Osteocyte (in vitro differentiated cells): ENCODE measurements around the gene PTAR1. TPM values are rescaled to one million over a fixed set of nuclear protein-coding genes. Genes with fewer than 3 reads are reported as not detected.

Experiments
- DNase-seq: peaks from one replicate; pipeline ENCODE4 v3.0.0; 2021; ENCODE audit warnings: mixed read lengths; ENCODE audit not compliant: unreplicated experiment; ENCODE audit errors: extremely low spot score
- H3K27ac Mint-ChIP-seq: one replicate; pipeline ENCODE4 v1.8.0; 2021; ENCODE audit warnings: mild to moderate bottlenecking, mixed read lengths; ENCODE audit not compliant: unreplicated experiment
- H3K27me3 Mint-ChIP-seq: one replicate; pipeline ENCODE4 v1.8.0; 2021; ENCODE audit warnings: mixed read lengths; ENCODE audit not compliant: unreplicated experiment
- H3K36me3 Mint-ChIP-seq: one replicate; pipeline ENCODE4 v1.8.0; 2021; ENCODE audit warnings: mixed read lengths; ENCODE audit not compliant: unreplicated experiment
- H3K4me1 Mint-ChIP-seq: one replicate; pipeline ENCODE4 v1.8.0; 2021; ENCODE audit warnings: mixed read lengths; ENCODE audit not compliant: unreplicated experiment
- H3K4me3 Mint-ChIP-seq: one replicate; pipeline ENCODE4 v1.8.0; 2021; ENCODE audit warnings: mild to moderate bottlenecking, moderate library complexity, mixed read lengths; ENCODE audit not compliant: unreplicated experiment
- H3K9me3 Mint-ChIP-seq: one replicate; pipeline ENCODE4 v1.8.0; 2021; ENCODE audit warnings: mixed read lengths; ENCODE audit not compliant: unreplicated experiment
- CTCF ChIP-seq: fragments of 200-600 bp; sonication (generic); IDR thresholded peaks from 2 replicates; pipeline ENCODE4 v1.5.0; 2021; ENCODE audit warnings: antibody characterized with exemption, mild to moderate bottlenecking, moderate library complexity
- total RNA-seq: library from RNA; stranded (reverse); gene quantifications from 2 replicates; pipeline ENCODE4 v1.2.1, GENCODE V29; 2021

Gene PTAR1
- total RNA-seq, 1 donor from 2014 or later: 48.8 TPM

GRCh38 chr9:69759021-69759420, 790 bp downstream of the PTAR1 start:
- TF ChIP-seq CTCF: no peak
- H3K27me3 Mint-ChIP-seq: no peaks in the 10 kb centered on the region
- peak overlapping the region; percentile 96 for H3K27ac Mint-ChIP-seq
- no peak for DNase-seq
- H3K36me3 Mint-ChIP-seq: peaks cover 7% of the 10 kb centered on the region
- H3K4me3 Mint-ChIP-seq: peak overlapping the region; percentile 94
- peaks cover 36% of the 10 kb centered on the region for H3K4me1 Mint-ChIP-seq
- H3K9me3 Mint-ChIP-seq: no peaks in the 10 kb centered on the region

DNA sequence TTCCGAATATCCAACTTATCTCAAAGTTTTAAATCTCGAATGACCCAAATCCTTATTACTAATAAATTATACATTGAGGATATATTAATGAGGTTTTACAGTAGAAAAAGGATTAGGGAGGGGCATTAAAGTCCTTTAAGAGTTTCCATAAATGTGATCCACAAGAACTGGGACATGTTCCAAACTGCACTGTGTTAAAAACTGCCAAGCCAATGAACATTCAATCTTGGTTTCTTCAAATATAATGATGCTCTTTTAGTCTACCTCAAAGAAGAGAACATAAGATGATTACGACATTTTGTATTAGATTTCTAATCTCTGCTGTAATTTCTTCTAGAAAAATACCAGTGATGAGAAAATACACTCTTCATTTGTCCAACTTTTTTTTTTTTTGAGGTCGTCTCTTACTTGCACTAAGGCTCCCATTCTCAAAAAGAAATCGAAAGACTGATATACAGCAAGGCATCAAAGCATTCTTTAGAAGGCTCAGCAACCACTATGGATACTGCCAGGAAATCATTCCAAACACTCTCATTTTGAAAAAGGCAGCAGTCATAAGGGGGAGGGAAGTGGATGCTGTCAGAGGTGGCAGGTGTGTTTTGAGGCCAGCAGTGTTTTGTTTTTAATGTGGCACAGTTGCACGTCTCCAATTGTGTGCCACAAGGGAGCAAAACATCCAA, 1.7 kb downstream of the PTAR1 start:
- no peak for TF ChIP-seq CTCF

DNA sequence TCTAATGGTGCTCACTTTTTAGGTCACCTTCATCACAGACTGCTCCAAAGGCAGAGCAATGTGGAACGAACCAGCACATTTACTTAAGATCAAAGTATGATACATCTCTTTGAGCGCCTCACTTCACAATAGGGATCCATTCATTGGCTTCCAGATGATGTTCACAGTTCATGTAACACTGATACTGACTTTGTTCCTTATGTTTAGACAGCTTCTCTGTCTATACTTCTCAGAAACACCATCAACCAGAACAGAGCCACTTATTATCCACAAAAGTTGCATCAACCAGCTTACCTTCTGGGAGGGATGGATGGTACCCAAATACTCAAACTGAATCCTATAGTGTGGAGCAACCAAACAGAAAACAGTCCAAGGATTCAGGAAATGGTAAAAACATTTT, 4.6 kb downstream of the PTAR1 start:
- DNase-seq: no peak
- peaks cover 33% of the 10 kb centered on the region for H3K4me1 Mint-ChIP-seq
- no peaks in the 10 kb centered on the region for H3K27me3 Mint-ChIP-seq
- H3K36me3 Mint-ChIP-seq: peaks cover 12% of the 10 kb centered on the region
- no peak for TF ChIP-seq CTCF
- H3K4me3 Mint-ChIP-seq: no peak overlapping the region
- H3K9me3 Mint-ChIP-seq: no peaks in the 10 kb centered on the region
- H3K27ac Mint-ChIP-seq: no peak overlapping the region

More for the DNA sequence above, 1.7 kb downstream of the PTAR1 start:
- H3K27ac Mint-ChIP-seq: peak overlapping the region; percentile 38
- no peaks in the 10 kb centered on the region for H3K27me3 Mint-ChIP-seq
- no peaks in the 10 kb centered on the region for H3K9me3 Mint-ChIP-seq
- peaks cover 37% of the 10 kb centered on the region for H3K4me1 Mint-ChIP-seq
- peaks cover 7% of the 10 kb centered on the region for H3K36me3 Mint-ChIP-seq
- H3K4me3 Mint-ChIP-seq: peak overlapping the region; percentile 67
- no peak for DNase-seq

DNA sequence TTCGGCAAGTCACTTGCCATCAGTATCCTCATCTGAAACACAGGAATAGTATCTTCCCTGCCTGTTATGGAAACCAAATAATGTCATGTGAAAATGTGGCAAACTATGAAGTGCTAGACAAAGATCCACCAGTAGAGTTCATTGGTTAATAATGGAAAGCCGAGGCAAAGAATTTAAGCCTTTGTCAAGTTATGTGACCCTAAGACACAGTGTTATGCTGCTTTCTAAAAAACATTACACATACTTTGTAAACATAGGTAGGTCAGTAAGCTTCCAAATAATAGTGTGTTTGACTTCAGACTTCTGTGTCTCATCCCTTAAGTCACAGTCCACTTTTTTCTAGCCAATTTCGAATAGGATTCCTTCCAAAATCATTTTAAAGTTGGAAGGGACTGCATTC, 6.0 kb downstream of the PTAR1 start:
- Mint-ChIP-seq H3K9me3 (no peaks in the 10 kb centered on the region), H3K36me3 (peaks cover 18% of the 10 kb centered on the region), H3K27ac (no peak overlapping the region), H3K4me3 (no peak overlapping the region), H3K4me1 (peaks cover 38% of the 10 kb centered on the region), H3K27me3 (no peaks in the 10 kb centered on the region)
- no peak for TF ChIP-seq CTCF
- no peak for DNase-seq

GRCh38 chr9:69750085-69750484, 9.7 kb downstream of the PTAR1 start:
- H3K9me3 Mint-ChIP-seq: no peaks in the 10 kb centered on the region

More at GRCh38 chr9:69750085-69750484, 9.7 kb downstream of the PTAR1 start:
- peaks cover 34% of the 10 kb centered on the region for H3K4me1 Mint-ChIP-seq
- peaks cover 25% of the 10 kb centered on the region for H3K36me3 Mint-ChIP-seq
- TF ChIP-seq CTCF: no peak
- no peak for DNase-seq
- no peak overlapping the region for H3K4me3 Mint-ChIP-seq
- H3K27ac Mint-ChIP-seq: no peak overlapping the region
- H3K27me3 Mint-ChIP-seq: no peaks in the 10 kb centered on the region
